ENCODE measurements around the gene CDC40. TPM values are rescaled to one million over a fixed set of nuclear protein-coding genes. Genes with fewer than 3 reads are reported as not detected.
A peak's percentile ranks its signal among the peaks of the same experiment; 100 is the strongest.

CDC40 gene
- total and polyA plus RNA-seq, 2 donors (not counting 1 experiment from before 2014, with no cell fraction given), result 21.5 to 22.1 TPM

- peak within 1 kb of the TSS; percentile 94 for H3K9ac ChIP-seq (ENCODE audit: insufficient read depth, low read length)
Observed at GRCh38 chr6:110179406-110180227, 610 bp upstream of the CDC40 start, which contains the start of gene WASF1. TSS of gene WASF1 (minus strand) at chr6:110179670. CDS start at chr6:110127601, 52,069 bp downstream.

DNA sequence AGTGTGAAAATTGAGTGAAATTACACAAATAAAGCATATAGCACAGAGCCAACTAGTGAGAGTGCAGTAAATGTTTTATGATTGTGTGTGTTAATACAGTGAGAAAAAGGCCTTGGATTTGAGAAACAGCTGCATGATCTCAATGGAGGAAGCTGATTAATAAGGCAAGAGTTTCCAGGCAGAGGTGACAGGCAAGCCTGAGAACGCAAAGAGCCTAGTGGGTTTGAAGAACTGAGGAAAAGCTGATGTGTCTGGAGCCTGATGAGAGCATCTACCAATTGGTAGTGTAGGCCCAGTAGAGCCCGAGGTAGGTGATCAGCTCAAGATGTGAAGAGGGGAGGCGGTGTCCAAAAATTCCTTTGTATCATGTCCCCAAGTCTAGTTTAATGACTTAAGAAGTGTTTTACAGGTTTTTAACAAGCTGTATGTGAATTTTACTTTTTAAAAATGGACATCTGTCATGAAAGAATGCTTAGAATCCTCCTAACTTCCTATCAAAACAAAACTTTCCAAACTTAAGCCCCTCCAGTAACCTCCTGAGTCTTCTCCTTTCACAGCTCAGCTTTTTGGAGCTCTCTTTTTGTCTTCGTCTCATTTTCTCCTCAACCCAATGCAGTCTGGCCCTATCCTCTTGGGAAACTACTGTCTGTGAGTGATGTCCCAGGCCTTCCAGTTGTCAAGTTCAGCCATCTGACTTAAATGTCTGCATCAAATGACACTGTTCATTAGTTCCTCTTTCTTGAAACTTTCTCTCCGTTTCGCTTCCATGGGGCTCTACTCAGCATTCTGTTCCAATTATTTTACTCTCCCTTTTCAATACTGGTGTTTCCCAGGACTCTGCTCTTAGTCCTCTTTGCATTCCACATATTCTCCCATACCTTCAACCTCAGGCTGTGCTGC lies 1.2 kb downstream of the CDC40 start:
- H3K36me3 ChIP-seq (ENCODE audit: control insufficient read depth, insufficient read depth, low read length), result no peaks in the 10 kb centered on the region
- H4K20me1 ChIP-seq (ENCODE audit: control insufficient read depth, extremely low read depth, insufficient read depth, low read length), result no peaks in the 10 kb centered on the region
- peaks cover 73% of the 10 kb centered on the region for H3K79me2 ChIP-seq (ENCODE audit: control insufficient read depth, insufficient read depth, low read length)
- H3K4me3 ChIP-seq (replicated peaks in 1 of 4; ENCODE audit: control extremely low read depth in 1 of 4, insufficient read depth in 1 of 4, low read depth in 3 of 4, low read length in 4 of 4), result peak overlapping the region; percentile 75 to 97 (median 90)
- DNase-seq (ENCODE audit: low read depth in 2 of 2), result peak in 1 of 2 donors; percentile 14
- no peaks in the 10 kb centered on the region for H3K9me3 ChIP-seq (ENCODE audit: control insufficient read depth, insufficient read depth, low read depth, low read length)
- H3K4me1 ChIP-seq (ENCODE audit: control insufficient read depth, extremely low read depth, insufficient read depth, low read length), result peaks cover 9% of the 10 kb centered on the region
- H3K4me2 ChIP-seq (ENCODE audit: extremely low read depth, insufficient read depth, low read length), result peak overlapping the region; percentile 80
- H3K9ac ChIP-seq (ENCODE audit: insufficient read depth, low read length), result peak overlapping the region; percentile 71
- no peaks in the 10 kb centered on the region for H3K27me3 ChIP-seq (ENCODE audit: control insufficient read depth, insufficient read depth, low read length)
- H3K27ac ChIP-seq (ENCODE audit: insufficient read depth, low read length), result peak overlapping the region; percentile 97
- TF ChIP-seq EZH2 (IDR thresholded peaks at IDR 0.05; ENCODE audit: low read length, missing control alignments), result no peak
- TF ChIP-seq, protein P1, sequence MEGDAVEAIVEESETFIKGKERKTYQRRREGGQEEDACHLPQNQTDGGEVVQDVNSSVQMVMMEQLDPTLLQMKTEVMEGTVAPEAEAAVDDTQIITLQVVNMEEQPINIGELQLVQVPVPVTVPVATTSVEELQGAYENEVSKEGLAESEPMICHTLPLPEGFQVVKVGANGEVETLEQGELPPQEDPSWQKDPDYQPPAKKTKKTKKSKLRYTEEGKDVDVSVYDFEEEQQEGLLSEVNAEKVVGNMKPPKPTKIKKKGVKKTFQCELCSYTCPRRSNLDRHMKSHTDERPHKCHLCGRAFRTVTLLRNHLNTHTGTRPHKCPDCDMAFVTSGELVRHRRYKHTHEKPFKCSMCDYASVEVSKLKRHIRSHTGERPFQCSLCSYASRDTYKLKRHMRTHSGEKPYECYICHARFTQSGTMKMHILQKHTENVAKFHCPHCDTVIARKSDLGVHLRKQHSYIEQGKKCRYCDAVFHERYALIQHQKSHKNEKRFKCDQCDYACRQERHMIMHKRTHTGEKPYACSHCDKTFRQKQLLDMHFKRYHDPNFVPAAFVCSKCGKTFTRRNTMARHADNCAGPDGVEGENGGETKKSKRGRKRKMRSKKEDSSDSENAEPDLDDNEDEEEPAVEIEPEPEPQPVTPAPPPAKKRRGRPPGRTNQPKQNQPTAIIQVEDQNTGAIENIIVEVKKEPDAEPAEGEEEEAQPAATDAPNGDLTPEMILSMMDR (conservative IDR thresholded peaks at IDR 0.05 in 1 of 2, IDR thresholded peaks at IDR 0.05 in 1 of 2; ENCODE audit: low read depth in 1 of 2, low read length in 2 of 2), result no peak
- H2AFZ ChIP-seq (ENCODE audit: low read length), result no peak overlapping the region

More at GRCh38 chr6:110179406-110180227, 610 bp upstream of the CDC40 start, which contains the start of gene WASF1:
- peak; percentile 98 for DNase-seq (ENCODE audit: low read depth in 2 of 2)
- Histone ChIP-seq H3K27ac (ENCODE audit: insufficient read depth, low read length) (peak within 1 kb of the TSS; percentile 97), H2AFZ (ENCODE audit: low read length) (peak within 1 kb of the TSS; percentile 93), H3K4me2 (ENCODE audit: extremely low read depth, insufficient read depth, low read length) (peak within 1 kb of the TSS; percentile 91), H3K27me3 (ENCODE audit: control insufficient read depth, insufficient read depth, low read length) (no peaks in the 10 kb centered on the region), H4K20me1 (ENCODE audit: control insufficient read depth, extremely low read depth, insufficient read depth, low read length) (peaks cover 2% of the 10 kb centered on the region), H3K79me2 (ENCODE audit: control insufficient read depth, insufficient read depth, low read length) (peaks cover 58% of the 10 kb centered on the region), H3K4me1 (ENCODE audit: control insufficient read depth, extremely low read depth, insufficient read depth, low read length) (peaks cover 9% of the 10 kb centered on the region), H3K36me3 (ENCODE audit: control insufficient read depth, insufficient read depth, low read length) (no peaks in the 10 kb centered on the region), H3K4me3 (replicated peaks in 1 of 4; ENCODE audit: control extremely low read depth in 1 of 4, insufficient read depth in 1 of 4, low read depth in 3 of 4, low read length in 4 of 4) (peak within 1 kb of the TSS; percentile 88 to 97 (median 92)), H3K9me3 (ENCODE audit: control insufficient read depth, insufficient read depth, low read depth, low read length) (no peaks in the 10 kb centered on the region)
- no peak for TF ChIP-seq EZH2 (IDR thresholded peaks at IDR 0.05; ENCODE audit: low read length, missing control alignments)
- TF ChIP-seq, protein P1 (conservative IDR thresholded peaks at IDR 0.05 in 1 of 2, IDR thresholded peaks at IDR 0.05 in 1 of 2; ENCODE audit: low read depth in 1 of 2, low read length in 2 of 2), result no peak

Data from fibroblast of lung (primary cell).